Femur (tissue), 1 donor: ENCODE results near the gene PKD2L1.

Experiments
- DNase-seq: peaks from one replicate; pipeline ENCODE4 v3.0.0-alpha.2; 2017

The PKD2L1 gene

GRCh38 chr10:100356067-100357017, 26.3 kb upstream of the PKD2L1 start:
- DNase-seq = no peak

- DNase-seq = no peak
Measured at GRCh38 chr10:100355086-100355485, 25.1 kb upstream of the PKD2L1 start.

- DNase-seq = no peak
Measured at GRCh38 chr10:100353770-100354485, 23.9 kb upstream of the PKD2L1 start.

GRCh38 chr10:100350914-100351485, 21.0 kb upstream of the PKD2L1 start:
- no peak for DNase-seq

GRCh38 chr10:100349672-100350071, 19.6 kb upstream of the PKD2L1 start:
- DNase-seq = no peak

GRCh38 chr10:100349087-100349486, 19.1 kb upstream of the PKD2L1 start:
- DNase-seq = no peak

GRCh38 chr10:100348389-100348927, 18.4 kb upstream of the PKD2L1 start:
- no peak for DNase-seq

GRCh38 chr10:100347568-100348195, 17.7 kb upstream of the PKD2L1 start:
- DNase-seq = no peak

GRCh38 chr10:100346765-100347567, 16.9 kb upstream of the PKD2L1 start, which contains the start of gene SCD:
Gene SCD, plus strand, starts transcription at chr10:100347233. Its CDS starts 272 bp downstream, at chr10:100347505.
- DNase-seq = peak; percentile 91

- DNase-seq = peak; percentile 82
Measured at GRCh38 chr10:100346351-100346764, 16.3 kb upstream of the PKD2L1 start.

GRCh38 chr10:100345570-100346330, 15.7 kb upstream of the PKD2L1 start:
- peak; percentile 28 for DNase-seq

GRCh38 chr10:100344241-100344788, 14.3 kb upstream of the PKD2L1 start:
- no peak for DNase-seq

- DNase-seq = no peak
Measured at GRCh38 chr10:100342627-100342972, 12.6 kb upstream of the PKD2L1 start.

- DNase-seq = peak; percentile 38
Measured at GRCh38 chr10:100341953-100342626, 12.1 kb upstream of the PKD2L1 start.

GRCh38 chr10:100340948-100341847, 11.2 kb upstream of the PKD2L1 start:
- DNase-seq = peak; percentile 45

GRCh38 chr10:100339236-100339635, 9.2 kb upstream of the PKD2L1 start:
- DNase-seq = no peak

- DNase-seq = peak; percentile 78
Measured at GRCh38 chr10:100338434-100339036, 8.5 kb upstream of the PKD2L1 start.

GRCh38 chr10:100334762-100335161, 4.7 kb upstream of the PKD2L1 start:
- DNase-seq = no peak
